BLaER1 treated with 17β-estradiol and CSF1 and Interleukin-3, amounts not matched to agents 10 nM and 100 nM (cell line): ENCODE data around the gene AMBRA1.

Experiments
- H3K27ac ChIP-seq, 11 experiments: shearing (Covaris generic); formaldehyde crosslinking; 2 replicates each; pipeline ENCODE4 v1.8.1; 2022
- H3K27me3 ChIP-seq, 11 experiments: shearing (Covaris generic); formaldehyde crosslinking; 2 replicates each; pipeline ENCODE4 v1.8.1; 2022
- H3K36me3 ChIP-seq, 11 experiments: shearing (Covaris generic); formaldehyde crosslinking; 2 replicates each; pipeline ENCODE4 v1.8.1; 2022
- H3K4me1 ChIP-seq, 10 experiments: shearing (Covaris generic); formaldehyde crosslinking; 2 replicates each; pipeline ENCODE4 v1.8.1; 2022
- H3K4me2 ChIP-seq, 11 experiments: shearing (Covaris generic); formaldehyde crosslinking; 2 replicates each; pipeline ENCODE4 v1.8.1; 2022
- H3K4me3 ChIP-seq, 10 experiments: shearing (Covaris generic); formaldehyde crosslinking; 2 replicates each; pipeline ENCODE4 v1.8.1; 2022
- H3K9ac ChIP-seq, 11 experiments: shearing (Covaris generic); formaldehyde crosslinking; 2 replicates each; pipeline ENCODE4 v1.8.1; 2022
- H3K9me3 ChIP-seq, 11 experiments: shearing (Covaris generic); formaldehyde crosslinking; replicated peaks in 1 of 11; 2 replicates each; pipeline ENCODE4 v1.8.1; 2022
- H4K20me1 ChIP-seq, 11 experiments: shearing (Covaris generic); formaldehyde crosslinking; 2 replicates each; pipeline ENCODE4 v1.8.1; 2022
- Cebpa-rat ChIP-seq, 11 experiments: shearing (Covaris generic); IDR thresholded peaks; 2 replicates each; pipeline ENCODE4 v1.8.1; 2022

AMBRA1 gene

DNA sequence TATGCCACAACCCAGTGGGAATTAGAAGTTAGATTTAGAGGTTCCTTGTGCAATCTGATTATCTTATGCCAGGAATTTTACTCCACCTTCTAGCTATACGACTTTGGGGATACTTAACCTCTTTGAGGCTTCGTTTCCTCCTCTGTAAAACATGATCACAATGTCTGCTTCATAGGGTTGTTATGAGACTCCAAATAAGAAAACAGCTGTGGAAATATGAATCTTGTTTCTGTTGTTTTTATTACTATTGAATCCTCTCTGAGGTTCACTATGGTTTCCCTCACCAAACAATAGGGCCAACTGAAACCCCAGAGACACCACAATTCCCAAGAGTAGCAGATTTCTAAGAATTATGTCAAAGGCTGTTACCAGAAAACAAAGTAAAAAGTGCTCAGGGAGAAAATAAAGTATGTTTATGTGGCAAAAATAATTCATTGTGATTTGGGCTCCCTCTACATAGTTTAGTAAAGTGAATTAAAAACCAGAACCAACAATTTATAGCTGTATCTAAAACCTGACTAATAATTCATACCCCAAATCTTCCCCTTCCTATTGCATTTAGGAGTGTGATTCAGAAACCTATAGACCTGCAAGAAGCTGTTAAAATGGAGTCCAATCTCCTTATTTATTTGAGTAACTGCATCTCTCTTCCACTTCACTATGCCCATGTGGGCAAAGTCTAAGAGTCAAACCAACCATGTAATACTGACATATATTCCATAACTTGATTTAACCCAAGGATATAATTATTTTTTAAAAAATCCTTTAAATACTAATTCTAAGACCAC is 38.4 kb downstream of the AMBRA1 start:
- Histone ChIP-seq H3K27ac (peak overlapping the region in 9 of 11 experiments; percentile 20 to 74 (median 59); a peak in 13 of 22 replicates), H4K20me1 (peaks cover 45 to 100% (median 84%) of the 10 kb centered on the region in 11 experiments; a peak in 20 of 22 replicates), H3K9ac (peak overlapping the region in 2 of 11 experiments; percentile 22 to 50; a peak in 2 of 22 replicates), H3K9me3 (0 out of 22 replicates have a peak, but pooled peaks cover 0 to 6% (median 0%) of the 10 kb centered on the region in 11 experiments), H3K4me3 (no peak overlapping the region), H3K4me1 (peaks cover 42 to 53% (median 47%) of the 10 kb centered on the region in 10 experiments), H3K4me2 (peak overlapping the region; percentile 68 to 91 (median 75)), H3K27me3 (no peaks in the 10 kb centered on the region; a peak in 1 of 22 replicates), H3K36me3 (peaks cover 0 to 11% (median 0%) of the 10 kb centered on the region in 11 experiments; a peak in 2 of 22 replicates)
- TF ChIP-seq Cebpa-rat (IDR thresholded peaks at IDR 0.05) = no peak

DNA sequence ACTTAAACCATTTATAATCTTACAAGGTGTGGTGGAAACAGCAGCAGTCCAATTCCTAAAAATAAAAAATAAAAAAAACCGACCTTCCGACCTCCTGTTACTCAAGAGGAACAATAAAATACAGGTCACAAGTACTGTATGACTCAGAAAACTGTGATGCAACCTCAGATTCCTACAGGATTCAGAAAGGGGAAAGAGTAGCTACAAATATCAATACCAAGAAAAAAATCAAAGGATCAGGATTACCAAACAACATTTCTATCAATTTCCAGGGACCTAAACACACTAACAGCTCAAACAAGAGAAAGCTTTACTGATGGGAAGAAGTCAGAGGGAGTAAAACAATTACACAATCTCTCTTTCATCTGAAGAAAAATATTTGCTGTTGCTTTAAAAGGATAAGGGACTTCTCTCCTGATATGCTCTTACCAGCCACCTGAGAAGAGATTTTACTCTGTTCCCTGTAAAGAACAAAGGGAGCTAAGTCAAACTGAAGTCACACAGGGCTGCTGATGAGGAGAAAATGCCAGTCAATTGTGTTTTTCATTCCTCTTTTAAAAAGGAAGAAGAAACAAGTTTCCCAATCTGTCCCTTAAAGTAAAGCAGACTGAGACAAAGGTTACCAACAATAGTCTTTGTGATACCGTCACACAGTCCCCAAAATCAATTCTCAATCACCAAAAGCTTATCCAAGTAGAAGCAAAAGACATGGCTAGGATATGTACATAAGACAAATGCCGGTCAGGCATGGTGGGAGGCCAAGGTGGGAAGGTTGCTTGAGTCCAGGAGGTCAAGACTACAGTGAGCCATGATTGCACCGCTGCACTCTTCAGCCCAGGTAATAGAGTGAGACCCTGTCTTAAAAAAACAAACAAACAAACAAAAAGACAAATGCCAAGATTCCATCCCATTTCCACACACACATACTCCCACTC is 39.3 kb downstream of the AMBRA1 start:
- H3K9ac ChIP-seq = peak overlapping the region in 7 of 11 experiments; percentile 20 to 59 (median 23); a peak in 7 of 22 replicates
- no peaks in the 10 kb centered on the region; a peak in 1 of 22 replicates for H3K27me3 ChIP-seq
- peaks cover 32 to 44% (median 37%) of the 10 kb centered on the region in 10 experiments for H3K4me1 ChIP-seq
- peak overlapping the region in 2 of 10 experiments; percentile 3 to 4; a peak in 1 of 20 replicates for H3K4me3 ChIP-seq
- H3K27ac ChIP-seq = peak overlapping the region in 9 of 11 experiments; percentile 12 to 74 (median 59); a peak in 15 of 22 replicates
- H3K9me3 ChIP-seq = 0 out of 22 replicates have a peak, but pooled peaks cover 0 to 6% (median 0%) of the 10 kb centered on the region in 11 experiments
- no peak; a peak in 1 of 22 replicates for TF ChIP-seq Cebpa-rat (IDR thresholded peaks at IDR 0.05)
- peaks cover 47 to 100% (median 85%) of the 10 kb centered on the region in 11 experiments; a peak in 20 of 22 replicates for H4K20me1 ChIP-seq
- H3K36me3 ChIP-seq = peaks cover 0 to 11% (median 0%) of the 10 kb centered on the region in 11 experiments; a peak in 2 of 22 replicates
- H3K4me2 ChIP-seq = peak overlapping the region; percentile 68 to 91 (median 75)

GRCh38 chr11:46553814-46554212 is 40.0 kb downstream of the AMBRA1 start:
- Histone ChIP-seq H4K20me1 (peaks cover 44 to 100% (median 85%) of the 10 kb centered on the region in 11 experiments; a peak in 20 of 22 replicates), H3K27ac (peak overlapping the region in 6 of 11 experiments; percentile 1 to 74 (median 54); a peak in 9 of 22 replicates), H3K27me3 (no peaks in the 10 kb centered on the region; a peak in 1 of 22 replicates), H3K9me3 (0 out of 22 replicates have a peak, but pooled peaks cover 0 to 6% (median 0%) of the 10 kb centered on the region in 11 experiments), H3K4me2 (peak overlapping the region; percentile 68 to 91 (median 75); a peak in 21 of 22 replicates), H3K9ac (peak overlapping the region in 3 of 11 experiments; percentile 23 to 59 (median 47); a peak in 3 of 22 replicates), H3K36me3 (peaks cover 0 to 11% (median 0%) of the 10 kb centered on the region in 11 experiments; a peak in 3 of 22 replicates), H3K4me3 (0 out of 20 replicates have a peak overlapping the region, but pooled peaks of 1 of the 10 experiments have one; percentile 4), H3K4me1 (peaks cover 32 to 37% (median 35%) of the 10 kb centered on the region in 10 experiments)
- TF ChIP-seq Cebpa-rat (IDR thresholded peaks at IDR 0.05) = no peak

DNA sequence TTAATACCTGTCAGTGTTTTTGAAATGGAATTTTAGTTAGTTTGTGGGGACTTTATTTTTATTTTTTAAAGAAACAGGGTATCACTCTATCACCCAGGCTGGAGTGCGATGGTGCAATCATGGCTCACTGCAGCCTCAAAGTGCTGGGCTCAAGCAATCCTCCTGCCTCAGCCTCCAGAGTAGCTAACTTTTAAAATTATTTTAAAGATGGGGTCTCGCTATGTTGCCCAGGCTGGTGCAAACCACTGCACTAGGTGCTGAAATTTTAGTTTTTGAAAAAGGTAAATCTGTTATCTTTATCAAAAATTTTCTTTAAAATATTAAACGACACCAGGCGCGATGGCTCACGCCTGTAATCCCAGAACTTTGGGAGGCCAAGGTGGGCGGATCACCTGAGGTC is 42.6 kb downstream of the AMBRA1 start:
- no peak overlapping the region for H3K27ac ChIP-seq
- no peak overlapping the region for H3K9ac ChIP-seq

DNA sequence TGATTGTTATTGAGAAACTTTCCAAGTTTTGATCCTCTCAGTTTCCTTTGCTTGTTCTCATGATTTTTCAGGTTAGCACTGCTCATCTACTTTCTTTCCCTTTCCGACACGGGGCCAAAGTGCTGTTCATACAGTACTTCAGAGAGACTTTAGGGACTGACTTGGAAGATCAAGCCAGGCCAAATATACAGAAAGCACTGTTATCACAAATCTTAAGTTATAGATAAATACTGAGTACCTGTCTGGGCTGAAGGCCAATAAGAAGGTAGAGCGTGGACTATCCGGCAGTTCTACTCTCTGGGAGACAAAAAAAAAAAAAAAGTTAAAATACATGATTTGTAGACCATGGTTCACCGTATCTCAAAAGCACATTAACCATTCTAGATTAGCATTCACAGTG is 46.2 kb downstream of the AMBRA1 start:
- Histone ChIP-seq H4K20me1 (peaks cover 18 to 81% (median 43%) of the 10 kb centered on the region in 11 experiments; a peak in 20 of 22 replicates), H3K9me3 (no peaks in the 10 kb centered on the region), H3K27me3 (no peaks in the 10 kb centered on the region), H3K27ac (no peak overlapping the region), H3K4me3 (no peak overlapping the region), H3K4me1 (no peaks in the 10 kb centered on the region), H3K4me2 (no peak overlapping the region), H3K9ac (no peak overlapping the region), H3K36me3 (peaks cover 57 to 65% (median 61%) of the 10 kb centered on the region in 11 experiments)
- no peak for TF ChIP-seq Cebpa-rat (IDR thresholded peaks at IDR 0.05)

More for the DNA sequence above, 42.6 kb downstream of the AMBRA1 start:
- Histone ChIP-seq H3K9me3 (0 out of 22 replicates have a peak, but pooled peaks cover 0 to 6% (median 0%) of the 10 kb centered on the region in 11 experiments), H3K4me3 (no peak overlapping the region), H3K36me3 (peaks cover 20 to 28% (median 25%) of the 10 kb centered on the region in 11 experiments), H4K20me1 (peaks cover 35 to 100% (median 73%) of the 10 kb centered on the region in 11 experiments; a peak in 20 of 22 replicates), H3K4me2 (no peak overlapping the region), H3K27me3 (no peaks in the 10 kb centered on the region; a peak in 1 of 22 replicates), H3K4me1 (peaks cover 30 to 36% (median 32%) of the 10 kb centered on the region in 10 experiments)
- no peak for TF ChIP-seq Cebpa-rat (IDR thresholded peaks at IDR 0.05)

DNA sequence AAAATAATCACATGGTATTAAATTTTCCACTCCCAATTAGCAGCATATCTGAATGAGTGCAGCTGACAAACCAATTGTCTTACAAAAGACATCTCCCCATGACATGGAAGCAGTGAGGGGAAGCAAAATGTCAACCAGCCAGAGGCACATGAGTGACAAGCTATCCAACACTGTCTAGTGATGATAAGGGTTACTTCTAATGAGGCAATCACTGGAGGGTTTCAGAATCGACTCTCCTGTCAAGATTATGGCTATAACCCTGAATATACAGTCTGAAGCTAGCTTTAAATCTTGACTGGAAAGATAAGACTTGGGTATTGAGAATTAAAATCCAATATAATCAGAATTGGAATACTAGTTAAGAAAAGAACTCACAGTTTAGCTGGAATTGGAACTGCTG is 50.3 kb downstream of the AMBRA1 start:
- H3K27me3 ChIP-seq = no peaks in the 10 kb centered on the region
- H4K20me1 ChIP-seq = peaks cover 25 to 81% (median 50%) of the 10 kb centered on the region in 11 experiments; a peak in 21 of 22 replicates
- H3K9me3 ChIP-seq = no peaks in the 10 kb centered on the region
- TF ChIP-seq Cebpa-rat (IDR thresholded peaks at IDR 0.05) = no peak
- H3K4me1 ChIP-seq = no peaks in the 10 kb centered on the region
- no peak overlapping the region for H3K27ac ChIP-seq
- no peak overlapping the region for H3K9ac ChIP-seq
- peaks cover 87 to 100% (median 99%) of the 10 kb centered on the region in 11 experiments for H3K36me3 ChIP-seq
- H3K4me2 ChIP-seq = no peak overlapping the region
- H3K4me3 ChIP-seq = no peak overlapping the region

DNA sequence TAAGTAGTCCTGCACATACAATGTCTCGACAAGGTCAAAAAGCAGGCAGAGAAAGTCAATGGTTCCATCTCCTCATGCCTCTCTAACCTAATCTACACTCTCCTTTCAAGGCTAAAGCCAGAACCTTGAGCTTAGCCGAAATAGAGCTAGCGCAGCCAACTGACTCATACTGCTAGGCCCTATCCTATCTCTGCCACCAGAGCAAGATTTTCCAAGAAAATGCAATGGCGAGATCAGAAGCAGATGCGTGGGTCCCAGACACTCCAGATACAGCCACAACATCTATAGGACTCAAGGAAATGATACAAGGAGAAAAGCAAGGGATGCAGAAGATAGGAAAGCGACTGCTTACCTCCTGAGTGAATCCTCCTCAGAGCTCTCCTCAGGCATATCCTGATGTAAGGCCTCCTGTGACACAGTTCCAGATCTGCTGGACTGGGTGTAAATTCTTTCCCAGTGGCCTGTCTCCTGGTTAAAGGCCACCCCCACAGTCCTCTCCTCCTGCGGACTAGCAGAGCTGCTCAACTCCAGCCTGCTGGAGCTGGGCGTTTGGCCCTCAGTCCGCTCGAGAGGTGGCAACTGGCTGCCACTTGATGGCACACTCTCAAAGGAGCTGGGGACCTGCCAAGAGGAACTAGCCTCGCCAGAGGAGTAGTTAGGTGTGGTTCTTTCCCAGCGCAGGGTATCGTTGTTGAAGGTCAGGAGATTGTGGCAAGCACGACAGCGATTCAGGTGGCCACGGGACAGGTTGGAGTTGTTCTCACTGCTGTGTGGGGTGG is 52.0 kb downstream of the AMBRA1 start:
- no peaks in the 10 kb centered on the region for H3K9me3 ChIP-seq
- H3K4me1 ChIP-seq = peaks cover 1 to 9% (median 6%) of the 10 kb centered on the region in 10 experiments; a peak in 18 of 20 replicates
- no peak overlapping the region for H3K4me3 ChIP-seq
- TF ChIP-seq Cebpa-rat (IDR thresholded peaks at IDR 0.05) = no peak
- peaks cover 35 to 81% (median 54%) of the 10 kb centered on the region in 11 experiments for H4K20me1 ChIP-seq
- peaks cover 69 to 85% (median 84%) of the 10 kb centered on the region in 11 experiments for H3K36me3 ChIP-seq
- H3K9ac ChIP-seq = no peak overlapping the region
- no peak overlapping the region for H3K4me2 ChIP-seq
- no peak overlapping the region for H3K27ac ChIP-seq
- no peaks in the 10 kb centered on the region for H3K27me3 ChIP-seq
